NCI-H2107 treated with DMSO at 0.1 percent for 48 hours (cell line): ENCODE measurements around the gene ACTR3C.

Experiments used
- DNase-seq: peaks from one replicate; lab custom pipeline; 2025; ENCODE audit not compliant: unreplicated experiment; lab: John Stamatoyannopoulos, UW

The ACTR3C gene

GRCh38 chr7:150322833-150323681 is at the start of gene ACTR3C, which contains the start of gene LRRC61:
Gene ACTR3C, minus strand, starts transcription at chr7:150323545. Its CDS starts 28,249 bp downstream, at chr7:150295296.
Gene LRRC61, plus strand, starts transcription at chr7:150323355. Its CDS starts 13,507 bp downstream, at chr7:150336862.
- DNase-seq, result peak; percentile 32

- no peak for DNase-seq
Observed at GRCh38 chr7:150372271-150373048, 49.1 kb upstream of the ACTR3C start.

DNA sequence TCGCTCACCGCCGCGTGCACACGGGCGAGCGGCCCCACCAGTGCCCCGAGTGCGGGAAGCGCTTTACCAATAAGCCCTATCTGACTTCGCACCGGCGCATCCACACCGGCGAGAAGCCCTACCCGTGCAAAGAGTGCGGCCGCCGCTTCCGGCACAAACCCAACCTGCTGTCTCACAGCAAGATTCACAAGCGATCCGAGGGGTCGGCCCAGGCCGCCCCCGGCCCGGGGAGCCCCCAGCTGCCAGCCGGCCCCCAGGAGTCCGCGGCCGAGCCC is 48.6 kb upstream of the ACTR3C start:
- no peak for DNase-seq

- no peak for DNase-seq
Observed at GRCh38 chr7:150371131-150371995, 48.0 kb upstream of the ACTR3C start.

- no peak for DNase-seq
Observed at GRCh38 chr7:150370612-150371071, 47.3 kb upstream of the ACTR3C start.

GRCh38 chr7:150369748-150370501 is 46.6 kb upstream of the ACTR3C start:
- DNase-seq, result no peak

DNA sequence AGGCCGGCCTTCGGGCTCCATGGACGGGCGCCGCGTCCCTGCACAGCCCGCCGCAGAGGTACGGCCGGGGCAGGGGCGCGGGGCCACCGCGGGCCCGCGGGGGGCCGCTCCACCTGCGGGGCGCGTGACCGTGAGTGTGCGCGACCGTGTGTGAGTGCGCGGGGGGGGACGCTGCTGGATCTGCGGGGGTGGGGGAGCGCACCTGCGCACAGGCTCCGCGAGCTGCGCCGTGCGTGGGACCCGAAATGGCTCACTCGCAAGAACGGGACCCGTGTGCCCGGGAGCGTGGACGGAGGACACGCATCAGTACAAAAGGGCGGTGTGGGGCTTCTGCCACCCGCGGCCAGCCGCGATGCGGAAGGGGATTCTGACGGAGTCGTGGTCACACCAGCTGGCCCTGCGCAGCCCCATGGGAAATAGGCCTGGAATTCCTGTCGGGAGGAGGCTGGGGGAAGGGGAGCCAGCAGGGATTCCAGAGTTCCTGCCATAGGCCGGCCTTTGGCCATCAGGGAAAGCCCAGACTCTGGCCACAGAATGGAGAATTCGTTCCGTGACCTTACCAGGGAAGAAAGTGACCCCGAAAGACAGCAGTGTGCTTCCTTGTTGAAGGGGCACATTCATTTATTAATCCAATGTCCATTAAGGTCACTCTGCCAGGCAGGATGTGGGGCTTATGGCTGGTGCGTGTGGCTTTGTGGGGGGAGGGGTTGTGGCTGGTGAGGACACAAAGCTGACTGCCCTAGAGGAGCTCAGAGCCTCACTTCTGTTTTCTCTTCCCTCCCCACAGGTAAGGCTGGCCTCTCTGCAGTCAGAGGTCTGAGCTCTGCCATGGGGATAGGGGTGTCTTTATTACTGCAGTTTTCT is 45.8 kb upstream of the ACTR3C start:
- DNase-seq, result no peak

DNA sequence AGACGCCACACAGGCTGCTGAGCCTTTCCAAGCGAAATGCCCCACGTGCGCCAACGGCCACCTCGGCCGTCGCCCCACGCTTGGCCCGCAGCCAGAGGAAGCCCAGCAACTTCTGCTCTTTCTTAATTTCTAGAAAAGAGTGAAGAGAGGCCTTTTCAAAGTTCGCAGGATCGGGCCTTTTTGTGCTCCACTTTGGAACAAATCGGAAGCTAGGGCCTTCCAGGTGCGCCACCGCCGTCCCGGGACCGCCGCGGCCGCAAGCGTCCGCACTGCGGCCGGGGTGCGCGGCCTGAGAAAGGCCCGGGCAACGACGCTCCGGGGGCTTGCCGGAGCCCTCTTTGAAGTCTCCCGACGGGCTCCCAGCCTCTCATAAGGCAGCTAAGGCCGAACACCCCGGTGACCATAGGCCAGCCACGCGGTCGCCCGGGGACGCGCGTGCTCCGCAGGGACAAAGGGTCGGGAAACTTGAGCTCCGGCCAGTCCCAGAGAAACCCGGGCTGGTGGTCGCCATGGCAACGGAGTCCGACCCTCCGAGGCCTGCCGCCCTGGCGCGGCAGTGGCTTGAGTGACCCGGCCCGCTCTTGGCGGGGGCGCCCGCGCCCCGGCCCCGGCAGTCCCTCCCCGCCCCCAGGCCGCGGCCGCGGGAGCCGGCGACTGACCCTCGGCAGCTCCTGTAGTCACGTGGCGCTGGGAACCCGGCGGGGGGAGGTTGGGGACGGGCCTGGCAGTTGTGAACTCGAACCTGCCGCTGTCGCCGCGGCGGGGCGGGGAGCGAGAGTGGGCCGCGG is 44.9 kb upstream of the ACTR3C start, which contains the start of gene REPIN1:
TSS of gene REPIN1 (plus strand) at position 727 of the 788 bp plus-strand sequence. CDS start 890 bp downstream, outside the sequence.
- peak; percentile 67 for DNase-seq

DNA sequence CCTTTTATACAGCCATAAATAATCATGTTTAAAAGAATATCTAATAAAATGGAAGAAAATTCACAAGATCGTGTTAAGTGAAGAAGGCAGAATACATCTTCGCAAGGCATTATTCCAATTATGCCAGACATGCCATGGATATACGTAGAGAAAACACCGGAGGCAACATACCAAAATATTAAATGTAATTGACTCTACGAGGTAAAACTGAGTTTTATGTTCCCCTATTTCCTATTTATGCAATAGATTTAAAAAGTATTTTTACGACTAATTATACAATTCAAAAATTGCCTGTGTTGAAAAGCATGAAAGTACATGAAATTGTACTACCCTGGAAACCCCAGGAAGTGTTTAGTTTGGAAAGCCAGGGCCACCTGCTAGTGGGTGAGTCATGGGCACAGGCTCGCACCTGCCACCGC is 44.3 kb upstream of the ACTR3C start:
- DNase-seq, result peak; percentile 95

DNA sequence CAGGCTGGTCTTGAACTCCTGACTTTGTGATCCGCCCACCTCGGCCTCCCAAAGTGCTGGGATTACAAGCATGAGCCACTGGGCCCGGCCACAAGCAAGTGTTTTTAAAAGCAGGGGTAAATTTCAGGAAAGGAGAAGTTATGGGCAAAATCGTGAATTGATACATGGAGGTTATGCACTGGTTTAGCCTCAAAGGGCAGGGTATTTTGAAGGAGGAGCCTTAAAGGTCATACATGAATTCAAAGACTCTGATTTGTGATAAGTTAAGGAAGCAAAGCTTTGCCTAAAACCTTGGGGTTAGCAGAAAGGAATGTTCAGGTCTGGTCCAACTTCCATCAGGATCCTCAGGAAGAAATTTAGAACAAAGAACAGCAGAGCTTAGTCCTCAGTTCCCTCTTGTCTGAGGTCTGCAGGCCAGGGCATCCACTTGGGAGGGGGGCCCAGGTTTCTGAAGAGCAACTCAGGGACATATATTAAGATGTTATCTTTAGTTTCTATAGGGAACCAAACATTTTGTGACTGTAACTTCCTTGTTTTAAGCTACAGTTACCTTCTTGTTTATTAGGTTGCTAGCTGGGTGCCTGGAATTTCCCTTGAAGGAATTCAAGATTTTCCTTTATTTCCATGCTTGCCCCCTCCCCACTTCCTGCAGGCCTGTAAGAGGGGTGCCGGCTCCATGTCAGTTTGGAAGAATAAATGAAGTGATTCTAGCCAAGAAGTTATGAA is 42.5 kb upstream of the ACTR3C start:
- no peak for DNase-seq

- no peak for DNase-seq
Observed at GRCh38 chr7:150365194-150365593, 41.8 kb upstream of the ACTR3C start.

GRCh38 chr7:150363872-150364271 is 40.5 kb upstream of the ACTR3C start:
- DNase-seq, result no peak

DNA sequence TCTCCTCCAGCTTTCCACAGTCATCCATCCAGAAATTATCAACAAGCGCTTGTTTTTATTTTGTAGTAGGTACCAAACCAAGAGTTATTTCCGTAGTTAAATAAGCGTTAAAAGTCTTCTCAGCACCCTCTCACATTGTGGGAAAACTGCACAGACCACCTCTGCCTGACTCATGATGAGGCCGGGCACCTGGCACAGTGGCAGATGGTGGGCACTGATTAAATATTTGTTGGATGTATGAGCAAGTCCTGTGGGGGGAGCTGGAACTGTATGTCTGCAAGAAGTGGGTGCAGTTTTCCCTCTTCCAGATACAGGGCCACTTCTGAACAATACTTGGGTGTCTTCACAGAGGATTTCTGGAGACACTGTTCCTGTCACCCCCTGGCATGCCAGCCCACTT is 40.0 kb upstream of the ACTR3C start:
- no peak for DNase-seq

DNA sequence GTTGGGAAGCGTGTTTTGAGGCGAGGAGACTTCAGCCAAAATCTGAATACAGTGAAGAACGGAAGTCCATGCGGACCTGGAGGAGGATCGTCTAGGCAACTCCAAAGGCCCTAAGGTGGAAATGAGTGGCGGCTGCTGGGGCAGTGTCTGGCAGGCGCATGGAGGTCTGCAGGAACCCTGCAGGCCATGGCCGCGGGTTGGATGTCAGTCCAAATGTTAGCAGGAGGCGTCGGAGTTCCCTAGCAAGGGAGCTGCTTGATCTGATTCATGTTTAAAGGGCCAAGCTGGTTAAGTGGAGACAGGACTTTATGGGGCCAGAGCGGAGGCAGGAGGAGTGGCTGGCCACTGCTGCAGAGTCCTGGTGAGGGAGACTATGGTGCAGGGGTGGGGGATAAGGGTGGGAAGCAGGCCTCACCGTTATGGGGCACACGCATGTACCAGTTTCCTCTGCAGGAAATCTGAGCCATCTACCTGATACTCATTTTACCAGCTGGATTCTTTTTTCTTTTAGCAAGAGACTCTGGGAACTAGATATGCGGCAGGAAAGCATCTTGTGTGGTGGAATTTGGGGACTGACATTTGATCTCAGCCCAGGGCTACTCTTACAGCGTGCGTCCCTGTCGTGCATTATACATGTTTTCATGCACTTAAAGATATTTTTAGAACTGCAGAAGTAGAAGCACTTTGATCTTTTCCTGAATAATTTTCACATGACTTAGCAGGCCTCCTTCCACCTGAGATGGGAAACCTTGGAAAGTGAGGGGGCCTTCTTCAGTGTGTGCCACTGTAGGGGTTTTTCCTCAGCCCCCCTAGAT is 38.7 kb upstream of the ACTR3C start:
- no peak for DNase-seq

DNA sequence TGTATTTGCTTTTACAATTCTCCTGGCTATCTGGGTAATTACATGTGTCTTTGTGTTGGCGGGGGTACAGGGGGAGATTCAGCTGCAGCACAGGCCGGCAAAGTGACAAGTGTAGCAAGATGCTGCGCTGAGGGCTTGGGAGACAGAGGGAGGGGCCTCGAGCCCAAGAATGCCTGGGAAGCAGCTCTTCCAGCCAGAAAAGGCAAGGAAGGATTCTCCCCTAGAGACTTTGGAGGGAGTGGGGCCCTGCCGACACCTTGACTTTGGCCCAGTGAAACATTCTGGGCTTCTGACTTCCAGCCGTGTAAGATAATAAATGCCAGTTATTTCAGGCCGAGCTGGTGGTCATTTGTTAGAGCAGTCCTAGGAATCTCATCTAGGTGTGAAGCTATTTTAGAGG is 38.1 kb upstream of the ACTR3C start:
- DNase-seq, result no peak

DNA sequence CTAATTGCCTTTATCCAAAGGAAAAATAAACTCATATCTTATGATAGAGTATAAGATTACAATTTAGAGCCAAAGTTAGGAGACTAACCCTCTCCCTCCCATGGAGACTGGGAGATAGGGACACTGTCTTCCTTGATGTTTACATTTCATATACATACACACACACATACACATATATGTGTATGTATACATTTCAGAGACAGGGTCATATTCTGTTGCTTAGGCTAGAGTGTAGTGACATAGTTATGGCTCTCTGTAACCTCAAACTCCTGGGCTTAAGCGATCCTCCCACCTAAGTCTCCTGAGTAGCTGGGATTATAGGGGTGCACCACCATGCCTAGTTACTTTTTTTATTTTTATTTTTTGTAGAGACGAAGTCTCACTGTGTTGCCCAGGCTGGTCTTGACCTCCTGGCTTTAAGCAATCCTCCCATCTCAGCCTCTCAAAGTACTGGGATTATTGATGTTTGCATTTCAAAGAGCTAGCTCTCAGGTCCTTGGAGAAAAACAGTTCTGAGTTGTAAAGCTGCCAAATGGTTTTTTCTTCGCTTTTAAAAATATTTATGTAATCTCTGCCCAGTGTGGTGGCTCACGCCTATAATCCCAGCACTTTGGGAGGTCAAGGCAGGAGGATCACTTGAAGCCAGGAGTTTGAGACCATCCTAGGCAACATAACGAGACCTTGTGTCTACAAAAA is 37.2 kb upstream of the ACTR3C start:
- DNase-seq, result no peak
